ENCODE data around the gene RNASE1. TPM values are rescaled to one million over a fixed set of nuclear protein-coding genes. Genes with fewer than 3 reads are reported as not detected.
A peak's percentile ranks its signal among the peaks of the same experiment; 100 is the strongest.

The RNASE1 gene
- total and polyA plus RNA-seq, 9 of the 15 experiments (the other 6 are each of a cell fraction or from before 2014, with no cell fraction given): 6.4 to 33.3 (median 13.9) TPM

- no peak for TF ChIP-seq AFF1 (IDR thresholded peaks at IDR 0.05; ENCODE audit: low read depth in 1 of 2, partially characterized antibody in 2 of 2)
- TF ChIP-seq TAL1 (IDR thresholded peaks at IDR 0.05): peak; percentile 91
- TF ChIP-seq MTA2 (IDR thresholded peaks at IDR 0.05; ENCODE audit: low read depth): peak; percentile 75; the same call in 1 of the 2 replicates
- TF ChIP-seq ZNF318 (IDR thresholded peaks at IDR 0.05; ENCODE audit: borderline replicate concordance in 1 of 2, low read depth in 1 of 2): 0 out of 4 replicates have a peak, but pooled peaks of 1 of the 2 experiments have one; percentile 49
- no peak for TF ChIP-seq ZNF197 (CRISPR knock-in tag; IDR thresholded peaks at IDR 0.05; ENCODE audit: low read depth)
- TF ChIP-seq NFE2 (IDR thresholded peaks at IDR 0.05; ENCODE audit: low read depth): 0 out of 2 replicates have a peak, but pooled peaks have one; percentile 1
- TF ChIP-seq SMARCE1 (IDR thresholded peaks at IDR 0.05): 0 out of 2 replicates have a peak, but pooled peaks have one; percentile 44
- no peak for TF ChIP-seq ATF7 (IDR thresholded peaks at IDR 0.05)
- no peak for TF ChIP-seq RBM25 (IDR thresholded peaks at IDR 0.05; ENCODE audit: low read depth, low read length, severe bottlenecking)
- TF ChIP-seq TAF7 (tag; IDR thresholded peaks at IDR 0.05): no peak
- peak in 1 of 2 experiments; percentile 13; a peak in 1 of 4 replicates for TF ChIP-seq MNT (conservative IDR thresholded peaks at IDR 0.05)
- peak; percentile 85 for TF ChIP-seq TCF3 (CRISPR knock-in tag; IDR thresholded peaks at IDR 0.05)
- TF ChIP-seq ZFP1 (CRISPR knock-in tag; IDR thresholded peaks at IDR 0.05): no peak
Observed at GRCh38 chr14:20799456-20799891, 3.2 kb downstream of the RNASE1 start (continued).

All from K562 (cell line).